GM23248 (cell line): ENCODE results near the gene ITGA4. TPM values are rescaled to one million over a fixed set of nuclear protein-coding genes. Genes with fewer than 3 reads are reported as not detected.

Experiments
- DNase-seq: peaks from one replicate; pipeline ENCODE4 v3.0.0-alpha.2; 2015
- H2AFZ ChIP-seq: fragments of 200-600 bp; sonication (generic); 2 replicates; pipeline ENCODE4 v1.6.1; 2016; ENCODE audit warnings: antibody characterized with exemption
- H3F3A ChIP-seq: fragments of 200-600 bp; sonication (generic); 2 replicates; pipeline ENCODE4 v1.6.1; 2016; ENCODE audit warnings: mild to moderate bottlenecking, antibody characterized with exemption, mixed run types; ENCODE audit not compliant: insufficient read depth
- H3K27ac ChIP-seq: fragments of 200-600 bp; sonication (generic); 2 replicates; pipeline ENCODE4 v1.5.1; 2016; ENCODE audit warnings: mild to moderate bottlenecking
- H3K27me3 ChIP-seq: fragments of 200-600 bp; sonication (generic); replicated peaks from 2 replicates; pipeline ENCODE4 v1.6.1; 2016; ENCODE audit warnings: mild to moderate bottlenecking; ENCODE audit not compliant: insufficient read depth
- H3K36me3 ChIP-seq: fragments of 200-600 bp; sonication (generic); 2 replicates; pipeline ENCODE4 v1.6.1; 2016; ENCODE audit warnings: low read depth, mild to moderate bottlenecking
- H3K4me1 ChIP-seq: fragments of 200-600 bp; sonication (generic); 2 replicates; pipeline ENCODE4 v1.6.1; 2016; ENCODE audit warnings: mild to moderate bottlenecking; ENCODE audit not compliant: insufficient read depth
- H3K4me2 ChIP-seq: fragments of 200-600 bp; sonication (generic); one replicate; pipeline ENCODE4 v1.6.1; 2016; ENCODE audit warnings: mild to moderate bottlenecking; ENCODE audit not compliant: unreplicated experiment
- H3K4me3 ChIP-seq: fragments of 200-600 bp; sonication (generic); 2 replicates; pipeline ENCODE4 v1.5.1; 2016; ENCODE audit warnings: mild to moderate bottlenecking
- H3K79me2 ChIP-seq: fragments of 200-600 bp; sonication (generic); 2 replicates; pipeline ENCODE4 v1.6.1; 2016; ENCODE audit warnings: mild to moderate bottlenecking; ENCODE audit not compliant: insufficient read depth
- H3K9ac ChIP-seq: fragments of 200-600 bp; sonication (generic); 2 replicates; pipeline ENCODE4 v1.6.1; 2016; ENCODE audit warnings: mild to moderate bottlenecking
- H3K9me2 ChIP-seq: fragments of 200-600 bp; sonication (generic); 2 replicates; pipeline ENCODE4 v1.6.1; 2016; ENCODE audit warnings: mixed run types, mild to moderate bottlenecking, moderate library complexity; ENCODE audit not compliant: insufficient read depth
- H3K9me3 ChIP-seq: fragments of 200-600 bp; sonication (generic); one replicate; pipeline ENCODE4 v1.6.1; 2017; ENCODE audit warnings: low read depth
- H4K20me1 ChIP-seq: fragments of 200-600 bp; sonication (generic); 2 replicates; pipeline ENCODE4 v1.6.0; 2016; ENCODE audit not compliant: insufficient read depth
- EZH2 ChIP-seq: fragments of 200-600 bp; sonication (generic); IDR thresholded peaks from 2 replicates; pipeline ENCODE4 v1.6.1; 2018; ENCODE audit warnings: antibody characterized with exemption, mild to moderate bottlenecking; ENCODE audit not compliant: insufficient read depth, poor library complexity, severe bottlenecking
- EZH2phosphoT487 ChIP-seq: fragments of 200-600 bp; sonication (generic); IDR thresholded peaks from 2 replicates; pipeline ENCODE4 v1.6.1; 2018; ENCODE audit warnings: antibody characterized with exemption, moderate library complexity, mild to moderate bottlenecking, low read depth; ENCODE audit not compliant: insufficient read depth
- WGBS, 2 experiments: methylation state at CpG; one replicate each; pipeline ENCODE4 v1.1.6; 2015 to 2017; ENCODE audit warnings: low lambda C conversion rate in 2 of 2, low coverage in 1 of 2; ENCODE audit errors: missing lambda C conversion rate in 2 of 2; 5-methylcytosine and 5-hydroxymethylcytosine counted together
- in situ Hi-C: fragments of 300-500 bp; cut with MboI; formaldehyde crosslinking; loops from 2 replicates; pipeline ENCODE4 v1.15.0; 2020
- polyA plus RNA-seq: library from polyadenylated mRNA; unstranded; fragments of >200 nt; fragmentation: Nextera tagmentation; extraction: Ambion mirVana; gene quantifications from 2 replicates; pipeline ENCODE4 v1.2.1, GENCODE V29; 2016
- total RNA-seq: library from RNA; depleted of rRNA; stranded (reverse); fragments of >200 nt; shearing (Covaris generic); gene quantifications from 2 replicates; pipeline ENCODE4 v1.2.3, GENCODE V29; 2014

ITGA4 gene
- total and polyA plus RNA-seq, 2 experiments from 2014 or later = 26.3 to 33.3 TPM

DNA sequence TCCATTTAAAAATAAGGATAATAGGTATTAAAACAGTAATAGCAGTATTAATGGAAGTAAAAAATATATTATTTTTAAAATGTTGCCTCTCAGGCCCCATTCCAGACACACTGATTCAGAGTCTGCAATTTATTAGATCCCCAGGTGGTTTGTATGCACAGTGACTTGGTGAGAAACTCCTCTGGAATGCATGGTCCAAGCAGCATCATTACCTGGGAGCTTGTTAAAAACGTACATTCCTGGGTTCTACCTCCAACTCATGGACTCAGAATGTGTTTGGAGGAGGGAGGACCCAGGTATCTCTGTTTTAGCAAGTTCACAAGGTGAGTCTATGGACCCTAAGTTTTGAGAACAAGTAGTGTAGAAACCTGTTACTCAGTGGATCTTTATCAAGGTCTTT is 95.6 kb downstream of the ITGA4 start:
- Histone ChIP-seq H3K4me3 (no peak overlapping the region), H3K79me2 (no peaks in the 10 kb centered on the region), H3K4me2 (no peak overlapping the region), H4K20me1 (no peaks in the 10 kb centered on the region), H3F3A (peaks cover 4% of the 10 kb centered on the region; the same call in 1 of the 2 replicates), H3K27ac (no peak overlapping the region), H2AFZ (no peak overlapping the region), H3K9me3 (no peaks in the 10 kb centered on the region), H3K9ac (no peak overlapping the region), H3K36me3 (no peaks in the 10 kb centered on the region; the same call in 1 of the 2 replicates), H3K4me1 (no peaks in the 10 kb centered on the region), H3K27me3 (no peaks in the 10 kb centered on the region), H3K9me2 (no peaks in the 10 kb centered on the region)
- in situ Hi-C loops = no loop called here
- 10 to 14% methylated on average over 1 of the region's 1 CpG for WGBS, 2 experiments
- DNase-seq = no peak
- no peak for TF ChIP-seq EZH2
- no peak for TF ChIP-seq EZH2phosphoT487

DNA sequence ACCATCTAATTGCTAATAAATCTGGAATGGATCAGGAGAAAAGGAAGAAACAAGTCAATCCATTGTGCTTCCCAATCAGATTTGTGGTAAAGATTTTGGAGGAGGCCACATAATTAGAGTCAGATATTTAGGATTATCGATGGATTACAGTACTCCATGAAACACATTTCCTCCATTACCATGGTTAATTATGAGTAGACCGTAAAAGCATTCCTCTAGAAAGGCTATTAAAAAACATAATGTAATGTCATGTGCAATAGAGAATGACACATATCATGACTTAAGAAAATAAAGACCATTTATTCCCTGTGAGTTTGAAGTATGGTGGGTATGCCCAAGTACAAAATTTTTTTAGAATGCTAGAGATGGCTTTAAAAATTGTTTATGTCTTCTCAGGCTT is 96.1 kb downstream of the ITGA4 start:
- H3K9me3 ChIP-seq = no peaks in the 10 kb centered on the region
- DNase-seq = no peak
- H3K27me3 ChIP-seq = no peaks in the 10 kb centered on the region
- in situ Hi-C loops = no loop called here
- no peak overlapping the region for H2AFZ ChIP-seq
- H3K36me3 ChIP-seq = no peaks in the 10 kb centered on the region; the same call in 1 of the 2 replicates
- H3F3A ChIP-seq = peaks cover 4% of the 10 kb centered on the region; the same call in 1 of the 2 replicates
- H3K9me2 ChIP-seq = no peaks in the 10 kb centered on the region
- H3K79me2 ChIP-seq = no peaks in the 10 kb centered on the region
- TF ChIP-seq EZH2 = no peak
- TF ChIP-seq EZH2phosphoT487 = no peak
- H3K4me2 ChIP-seq = no peak overlapping the region
- 32 to 38% methylated on average over 2 of the region's 2 CpGs for WGBS, 2 experiments
- H3K27ac ChIP-seq = no peak overlapping the region
- H3K4me3 ChIP-seq = no peak overlapping the region
- H3K4me1 ChIP-seq = no peaks in the 10 kb centered on the region
- no peaks in the 10 kb centered on the region for H4K20me1 ChIP-seq
- H3K9ac ChIP-seq = no peak overlapping the region

DNA sequence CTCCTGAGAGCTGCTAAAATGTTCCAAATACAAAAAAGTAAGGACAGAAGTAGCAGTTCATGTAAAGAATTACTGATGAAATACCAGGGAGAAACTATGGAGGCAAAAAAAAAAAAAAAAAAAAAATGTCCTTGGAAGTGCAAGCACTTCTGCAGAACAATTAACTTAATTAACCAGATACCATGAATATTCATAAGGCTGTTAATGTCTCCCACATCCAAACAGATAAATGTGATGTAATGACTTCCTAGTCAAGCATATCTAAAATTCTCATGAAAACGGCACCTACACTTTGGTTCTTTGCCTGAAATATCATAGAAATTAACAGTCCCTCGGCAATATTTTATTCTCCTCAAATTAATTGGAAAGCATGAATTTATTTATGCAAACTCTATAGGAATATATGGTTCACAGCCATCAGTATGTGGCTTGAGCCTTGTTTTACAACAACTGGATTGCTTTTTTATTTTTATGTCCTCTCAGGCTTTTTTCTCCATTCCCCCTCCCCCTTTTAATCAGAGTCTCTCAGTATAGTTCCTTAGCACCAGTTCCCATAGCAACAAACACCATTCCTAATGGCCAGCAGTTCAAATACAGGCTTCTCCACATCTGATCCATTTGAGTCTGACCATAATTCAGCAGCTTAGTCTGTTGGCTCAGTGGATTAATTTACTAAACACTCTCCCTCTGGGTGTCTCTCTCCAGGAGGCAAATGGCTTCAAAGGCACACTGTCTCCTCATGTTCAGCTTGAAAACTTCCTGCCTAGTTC is 97.1 kb downstream of the ITGA4 start:
- Histone ChIP-seq H3K4me3 (no peak overlapping the region), H4K20me1 (no peaks in the 10 kb centered on the region), H3F3A (peaks cover 4% of the 10 kb centered on the region; the same call in 1 of the 2 replicates), H3K9me3 (no peaks in the 10 kb centered on the region), H2AFZ (no peak overlapping the region), H3K27me3 (no peaks in the 10 kb centered on the region), H3K4me2 (no peak overlapping the region), H3K79me2 (no peaks in the 10 kb centered on the region), H3K36me3 (no peaks in the 10 kb centered on the region; the same call in 1 of the 2 replicates), H3K9ac (no peak overlapping the region), H3K9me2 (no peaks in the 10 kb centered on the region), H3K4me1 (no peaks in the 10 kb centered on the region), H3K27ac (no peak overlapping the region)
- DNase-seq = no peak
- TF ChIP-seq EZH2phosphoT487 (no peak), EZH2 (no peak)
- in situ Hi-C loops = no loop called here
- 83 to 84% methylated on average over 2 of the region's 2 CpGs for WGBS, 2 experiments

DNA sequence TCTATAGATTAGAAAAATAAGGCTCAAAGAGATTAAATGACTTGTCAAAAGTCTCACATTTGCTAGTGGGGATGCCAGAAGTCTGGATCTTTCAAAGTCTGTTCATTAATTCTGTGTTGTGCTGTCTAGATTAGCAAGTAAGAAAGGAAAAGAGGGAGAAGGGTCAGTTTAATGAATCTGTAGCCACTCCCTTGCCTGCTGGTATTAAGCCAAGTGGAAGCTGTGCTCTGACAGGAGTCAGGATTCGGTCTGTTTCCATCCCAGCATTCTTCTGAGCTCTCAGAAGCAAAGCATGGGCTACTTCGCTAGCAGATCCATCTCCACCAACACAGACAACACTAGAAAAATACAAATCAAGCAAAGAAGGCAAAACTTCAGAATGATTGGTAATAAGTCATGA is 101.2 kb downstream of the ITGA4 start:
- Histone ChIP-seq H3K4me1 (no peaks in the 10 kb centered on the region), H3K4me3 (no peak overlapping the region), H3K9ac (no peak overlapping the region), H3K27ac (no peak overlapping the region), H3F3A (peaks cover 3% of the 10 kb centered on the region; the same call in 1 of the 2 replicates), H3K27me3 (no peaks in the 10 kb centered on the region), H3K9me3 (no peaks in the 10 kb centered on the region), H3K9me2 (no peaks in the 10 kb centered on the region), H3K36me3 (no peaks in the 10 kb centered on the region), H3K79me2 (no peaks in the 10 kb centered on the region), H2AFZ (no peak overlapping the region), H4K20me1 (no peaks in the 10 kb centered on the region), H3K4me2 (no peak overlapping the region)
- in situ Hi-C loops = no loop called here
- no peak for DNase-seq
- TF ChIP-seq EZH2phosphoT487 (no peak), EZH2 (no peak)
- 57 to 58% methylated on average over 2 of the region's 2 CpGs for WGBS, 2 experiments
